Fibroblast of villous mesenchyme (primary cell): ENCODE measurements around the gene FRMD4A. TPM values are rescaled to one million over a fixed set of nuclear protein-coding genes. Genes with fewer than 3 reads are reported as not detected.

Experiments used
- DNase-seq: peaks from one replicate; pipeline ENCODE4 v3.0.0-alpha.2; 2010; ENCODE audit warnings: low read depth
- H3K4me3 ChIP-seq: 2 replicates; pipeline ENCODE4 v1.5.1; 2011; ENCODE audit warnings: low read depth, mild to moderate bottlenecking, low read length
- total RNA-seq: library from RNA; depleted of rRNA; stranded (reverse); fragments of >200 nt; gene quantifications from 2 replicates; pipeline ENCODE4 v1.2.3, GENCODE V29; 2012
- TF ChIP-seq, protein P1 (sequence below): IDR thresholded peaks from 2 replicates; pipeline ENCODE4 v1.5.1; 2012; ENCODE audit warnings: low read depth, mild to moderate bottlenecking, low read length; ENCODE audit not compliant: insufficient read depth

The FRMD4A gene
- total RNA-seq, 1 donor, result 40.2 TPM

DNA sequence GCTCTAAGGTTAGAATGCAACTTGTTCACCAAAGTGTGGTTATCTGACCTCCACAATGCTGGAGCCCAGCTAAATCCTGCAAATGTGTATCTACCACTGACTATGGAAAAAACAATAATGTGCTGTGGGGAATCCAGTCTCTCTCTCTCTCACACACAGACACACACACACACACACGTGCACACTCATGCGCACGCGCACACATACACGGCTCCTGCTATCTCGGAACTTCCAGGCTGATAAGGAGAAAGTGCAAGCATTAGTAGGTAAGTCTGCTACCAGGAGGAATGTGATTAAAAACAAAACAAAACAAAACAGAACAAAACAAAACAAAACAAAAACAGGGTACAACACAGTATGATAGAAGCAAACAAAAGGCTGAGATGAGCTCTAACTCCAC is 205.2 kb downstream of the FRMD4A start:
- TF ChIP-seq, protein P1, sequence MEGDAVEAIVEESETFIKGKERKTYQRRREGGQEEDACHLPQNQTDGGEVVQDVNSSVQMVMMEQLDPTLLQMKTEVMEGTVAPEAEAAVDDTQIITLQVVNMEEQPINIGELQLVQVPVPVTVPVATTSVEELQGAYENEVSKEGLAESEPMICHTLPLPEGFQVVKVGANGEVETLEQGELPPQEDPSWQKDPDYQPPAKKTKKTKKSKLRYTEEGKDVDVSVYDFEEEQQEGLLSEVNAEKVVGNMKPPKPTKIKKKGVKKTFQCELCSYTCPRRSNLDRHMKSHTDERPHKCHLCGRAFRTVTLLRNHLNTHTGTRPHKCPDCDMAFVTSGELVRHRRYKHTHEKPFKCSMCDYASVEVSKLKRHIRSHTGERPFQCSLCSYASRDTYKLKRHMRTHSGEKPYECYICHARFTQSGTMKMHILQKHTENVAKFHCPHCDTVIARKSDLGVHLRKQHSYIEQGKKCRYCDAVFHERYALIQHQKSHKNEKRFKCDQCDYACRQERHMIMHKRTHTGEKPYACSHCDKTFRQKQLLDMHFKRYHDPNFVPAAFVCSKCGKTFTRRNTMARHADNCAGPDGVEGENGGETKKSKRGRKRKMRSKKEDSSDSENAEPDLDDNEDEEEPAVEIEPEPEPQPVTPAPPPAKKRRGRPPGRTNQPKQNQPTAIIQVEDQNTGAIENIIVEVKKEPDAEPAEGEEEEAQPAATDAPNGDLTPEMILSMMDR, result no peak
- H3K4me3 ChIP-seq, result no peak overlapping the region
- DNase-seq, result no peak

DNA sequence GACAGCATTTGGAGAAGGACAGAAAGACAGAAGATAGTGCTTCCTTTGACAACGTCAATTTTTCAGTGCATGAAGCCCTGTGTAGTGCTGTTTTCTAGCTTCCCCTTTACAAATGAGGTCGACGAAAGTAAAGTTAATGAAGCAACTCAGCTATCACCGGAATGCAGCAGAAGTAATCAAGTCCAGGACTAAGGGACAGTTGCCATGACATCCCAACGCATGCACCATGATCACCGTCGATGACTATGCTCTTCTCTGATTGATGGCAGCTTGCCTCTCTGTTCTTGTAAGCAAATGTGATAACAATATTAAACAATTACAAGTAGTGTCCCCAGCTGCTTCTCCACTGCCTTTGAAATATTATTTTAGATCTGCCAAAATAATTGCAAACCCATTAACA is 205.8 kb downstream of the FRMD4A start:
- TF ChIP-seq, protein P1, result no peak
- no peak overlapping the region for H3K4me3 ChIP-seq
- no peak for DNase-seq

DNA sequence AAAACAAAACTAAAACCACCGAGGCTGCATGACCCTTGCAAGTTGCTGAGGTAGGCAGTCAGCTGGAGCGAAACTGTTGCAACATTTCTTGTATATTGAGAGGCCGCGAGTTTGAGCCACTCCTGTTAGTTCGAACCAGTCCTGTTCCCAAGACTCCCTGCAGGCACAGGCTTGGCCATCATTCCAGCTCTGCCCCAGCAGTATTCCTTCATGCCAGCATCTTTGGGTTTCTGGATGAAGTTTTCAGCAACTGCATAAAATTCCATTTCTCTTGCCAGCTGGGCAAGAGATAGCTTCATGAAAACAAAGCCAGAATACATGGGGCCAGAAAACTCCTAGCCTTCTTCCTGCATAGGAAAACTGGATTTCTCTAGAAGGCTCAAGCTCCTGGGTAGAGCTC is 207.6 kb downstream of the FRMD4A start:
- no peak overlapping the region for H3K4me3 ChIP-seq
- peak; percentile 4 for DNase-seq

DNA sequence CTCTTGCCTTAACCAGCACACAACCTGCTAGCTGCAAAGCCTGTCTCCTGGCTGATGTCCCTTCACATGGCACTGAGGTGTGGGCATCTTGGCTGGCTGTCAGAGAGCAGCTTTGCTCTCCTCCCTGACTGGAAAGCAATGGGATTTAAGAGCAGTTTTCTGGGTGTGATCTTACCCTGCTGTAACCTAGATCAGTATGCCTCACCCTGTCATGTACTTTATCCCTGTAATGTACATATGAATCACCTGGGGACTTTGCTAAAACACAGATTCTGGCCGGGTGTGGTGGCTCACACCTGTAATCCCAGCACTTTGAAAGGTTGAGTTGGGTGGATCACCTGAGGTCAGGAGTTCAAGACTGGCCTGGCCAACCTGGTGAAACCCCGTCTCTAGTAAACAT is 209.9 kb downstream of the FRMD4A start:
- no peak for DNase-seq
- TF ChIP-seq, protein P1, result no peak
- H3K4me3 ChIP-seq, result no peak overlapping the region

More for the DNA sequence above, 207.6 kb downstream of the FRMD4A start:
- TF ChIP-seq, protein P1, result no peak

DNA sequence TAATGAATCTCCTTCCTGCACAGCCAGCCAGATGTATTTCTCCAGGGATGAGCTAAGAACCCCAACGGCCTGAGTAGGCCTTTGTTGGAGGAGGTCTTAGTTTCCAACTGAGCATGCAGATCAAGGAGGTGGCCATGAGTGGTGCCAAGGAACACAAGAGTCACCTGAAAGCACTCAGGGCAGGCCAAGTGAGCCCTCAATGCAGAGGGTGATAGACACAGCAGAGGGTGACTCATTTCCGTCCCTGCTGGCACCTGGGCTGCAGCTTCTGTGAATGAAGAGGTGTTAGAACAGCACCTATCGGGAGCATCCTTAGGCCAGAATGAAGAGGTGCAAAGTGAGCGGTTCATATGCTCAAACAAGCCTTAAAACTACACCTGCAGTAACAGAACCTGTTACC is 211.8 kb downstream of the FRMD4A start:
- no peak overlapping the region for H3K4me3 ChIP-seq
- TF ChIP-seq, protein P1, result no peak

DNA sequence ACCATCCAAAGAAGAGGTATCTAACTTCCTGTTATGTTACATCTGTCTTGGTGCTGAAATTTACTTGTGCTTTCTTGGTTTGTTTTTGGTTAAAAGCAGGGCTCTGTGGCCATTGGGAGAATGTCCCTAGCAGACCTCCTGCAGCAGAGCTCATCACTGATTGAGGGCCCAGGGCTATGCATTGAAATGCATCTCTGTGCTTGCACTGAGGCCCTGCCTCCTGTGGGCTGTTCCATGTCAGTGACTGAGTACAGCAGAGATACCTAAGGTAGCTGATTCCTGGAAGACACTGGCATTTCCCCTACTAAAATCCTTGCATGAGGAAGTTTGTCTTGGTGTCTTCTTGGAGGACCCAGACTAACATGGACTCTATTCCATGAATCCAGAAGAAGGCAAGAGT is 213.9 kb downstream of the FRMD4A start:
- DNase-seq, result no peak
- TF ChIP-seq, protein P1, result no peak
- H3K4me3 ChIP-seq, result no peak overlapping the region

More for the DNA sequence above, 211.8 kb downstream of the FRMD4A start:
- DNase-seq, result no peak

DNA sequence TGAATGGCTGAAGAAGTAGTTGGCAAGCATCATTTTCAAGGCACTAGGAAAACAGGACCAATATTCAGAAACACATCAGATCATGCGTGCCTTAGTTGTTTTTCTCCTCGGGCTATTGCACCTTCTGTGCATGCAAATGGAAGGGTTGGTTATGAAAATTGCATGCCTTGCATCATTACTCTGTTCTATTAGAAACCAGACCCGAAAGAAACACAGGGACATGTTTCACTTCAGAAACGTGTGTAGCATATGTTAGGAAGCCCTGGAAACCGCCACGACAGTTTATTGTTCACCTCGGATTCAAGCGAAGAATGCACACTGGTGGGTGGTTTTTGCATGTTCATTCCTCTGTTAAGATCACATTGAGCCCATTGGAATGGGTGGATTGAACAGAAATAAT is 214.7 kb downstream of the FRMD4A start:
- H3K4me3 ChIP-seq, result no peak overlapping the region
- TF ChIP-seq, protein P1, result no peak
- DNase-seq, result no peak
